ENCODE data around the gene ZNF524. TPM values are rescaled to one million over a fixed set of nuclear protein-coding genes. Genes with fewer than 3 reads are reported as not detected.

The ZNF524 gene
- total RNA-seq, 1 experiment from 2014 or later, result 11.1 TPM

DNA sequence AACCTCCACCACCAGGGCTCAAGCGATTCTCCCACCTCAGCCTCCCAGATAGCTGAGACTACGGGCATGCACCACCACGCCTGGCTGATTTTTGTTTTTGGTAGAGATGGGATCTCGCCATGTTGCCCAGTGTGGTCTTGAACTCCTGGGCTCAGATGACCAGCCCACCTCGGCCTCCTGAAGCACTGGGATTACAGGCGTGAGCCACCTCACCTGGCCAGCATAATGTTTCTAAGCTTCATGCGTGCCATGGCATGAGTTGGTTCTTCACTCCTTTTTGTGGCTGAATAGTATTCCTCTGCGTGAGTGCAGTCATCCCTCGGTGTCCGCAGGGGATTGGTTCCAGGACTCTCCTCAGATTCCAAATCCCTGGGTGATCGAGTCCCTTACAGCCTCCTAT is 15.2 kb upstream of the ZNF524 start:
- Histone ChIP-seq H3K4me1 (peaks cover 20% of the 10 kb centered on the region), H3K9me3 (no peaks in the 10 kb centered on the region), H3K4me3 (ENCODE audit: low read depth, low read length) (no peak overlapping the region), H3K36me3 (ENCODE audit: control insufficient read depth, insufficient read depth, low read length) (no peaks in the 10 kb centered on the region), H3K27me3 (replicated peaks; ENCODE audit: control insufficient read depth, insufficient read depth, low read length) (no peaks in the 10 kb centered on the region)
- POLR2A ChIA-PET, result interaction anchor here (0.6 kb wide), 1 partner anchor 1952 kb away, joined by 3 read pairs; no protein-coding TSS in a partner anchor
- Mint-ChIP-seq H3K36me3 (ENCODE audit: insufficient read depth, unreplicated experiment) (peaks cover 37% of the 10 kb centered on the region), H3K4me3 (ENCODE audit: unreplicated experiment) (peak overlapping the region; percentile 75), H3K9me3 (ENCODE audit: unreplicated experiment) (no peaks in the 10 kb centered on the region), H3K27me3 (ENCODE audit: insufficient read depth, unreplicated experiment) (no peaks in the 10 kb centered on the region), H3K27ac (ENCODE audit: unreplicated experiment) (peak overlapping the region; percentile 40), H3K4me1 (ENCODE audit: low read depth, unreplicated experiment) (peaks cover 28% of the 10 kb centered on the region)
- CTCF ChIA-PET, result interaction anchor here (0.6 to 1.0 kb wide), 2 partner anchors 53 to 55 kb away, joined by 3 read pairs; no protein-coding TSS in a partner anchor
- DNase-seq, result no peak
- BruUV-seq (replicated peaks), result no TSS peak
- intact Hi-C loops (cut with micrococcal nuclease; ENCODE audit: unreplicated experiment), result no loop called here
- TF ChIP-seq, protein P1, sequence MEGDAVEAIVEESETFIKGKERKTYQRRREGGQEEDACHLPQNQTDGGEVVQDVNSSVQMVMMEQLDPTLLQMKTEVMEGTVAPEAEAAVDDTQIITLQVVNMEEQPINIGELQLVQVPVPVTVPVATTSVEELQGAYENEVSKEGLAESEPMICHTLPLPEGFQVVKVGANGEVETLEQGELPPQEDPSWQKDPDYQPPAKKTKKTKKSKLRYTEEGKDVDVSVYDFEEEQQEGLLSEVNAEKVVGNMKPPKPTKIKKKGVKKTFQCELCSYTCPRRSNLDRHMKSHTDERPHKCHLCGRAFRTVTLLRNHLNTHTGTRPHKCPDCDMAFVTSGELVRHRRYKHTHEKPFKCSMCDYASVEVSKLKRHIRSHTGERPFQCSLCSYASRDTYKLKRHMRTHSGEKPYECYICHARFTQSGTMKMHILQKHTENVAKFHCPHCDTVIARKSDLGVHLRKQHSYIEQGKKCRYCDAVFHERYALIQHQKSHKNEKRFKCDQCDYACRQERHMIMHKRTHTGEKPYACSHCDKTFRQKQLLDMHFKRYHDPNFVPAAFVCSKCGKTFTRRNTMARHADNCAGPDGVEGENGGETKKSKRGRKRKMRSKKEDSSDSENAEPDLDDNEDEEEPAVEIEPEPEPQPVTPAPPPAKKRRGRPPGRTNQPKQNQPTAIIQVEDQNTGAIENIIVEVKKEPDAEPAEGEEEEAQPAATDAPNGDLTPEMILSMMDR (IDR thresholded peaks at IDR 0.05; ENCODE audit: insufficient read depth in 1 of 2, low read depth in 1 of 2, low read length in 1 of 2, severe bottlenecking in 1 of 2, unreplicated experiment in 1 of 2), result no peak

- no TSS peak for BruUV-seq (replicated peaks)
- Mint-ChIP-seq H3K4me1 (ENCODE audit: low read depth, unreplicated experiment) (peaks cover 27% of the 10 kb centered on the region), H3K27ac (ENCODE audit: unreplicated experiment) (peak overlapping the region; percentile 40), H3K36me3 (ENCODE audit: insufficient read depth, unreplicated experiment) (peaks cover 28% of the 10 kb centered on the region), H3K4me3 (ENCODE audit: unreplicated experiment) (peak overlapping the region; percentile 75), H3K9me3 (ENCODE audit: unreplicated experiment) (no peaks in the 10 kb centered on the region), H3K27me3 (ENCODE audit: insufficient read depth, unreplicated experiment) (no peaks in the 10 kb centered on the region)
- TF ChIP-seq, protein P1 (IDR thresholded peaks at IDR 0.05; ENCODE audit: insufficient read depth in 1 of 2, low read depth in 1 of 2, low read length in 1 of 2, severe bottlenecking in 1 of 2, unreplicated experiment in 1 of 2), result no peak
- ChIA-PET CTCF (interaction anchor here (0.6 to 1.0 kb wide), 2 partner anchors 52 to 54 kb away, joined by 3 read pairs; no protein-coding TSS in a partner anchor), POLR2A (interaction anchor here (0.6 to 2.9 kb wide), 3 partner anchors 14 to 1953 kb away, joined by 3 to 21 read pairs (median 3); partner anchors contain the start of genes FIZ1 and ZNF524)
- Histone ChIP-seq H3K4me1 (peaks cover 20% of the 10 kb centered on the region), H3K36me3 (ENCODE audit: control insufficient read depth, insufficient read depth, low read length) (no peaks in the 10 kb centered on the region), H3K9me3 (no peaks in the 10 kb centered on the region), H3K27me3 (replicated peaks; ENCODE audit: control insufficient read depth, insufficient read depth, low read length) (no peaks in the 10 kb centered on the region), H3K4me3 (ENCODE audit: low read depth, low read length) (peak overlapping the region; percentile 29)
- peak; percentile 61 to 70 for DNase-seq
- intact Hi-C loops (cut with micrococcal nuclease; ENCODE audit: unreplicated experiment), result no loop called here
These were observed 14.3 kb upstream of the ZNF524 start for GRCh38 chr19:55585658-55586339.

DNA sequence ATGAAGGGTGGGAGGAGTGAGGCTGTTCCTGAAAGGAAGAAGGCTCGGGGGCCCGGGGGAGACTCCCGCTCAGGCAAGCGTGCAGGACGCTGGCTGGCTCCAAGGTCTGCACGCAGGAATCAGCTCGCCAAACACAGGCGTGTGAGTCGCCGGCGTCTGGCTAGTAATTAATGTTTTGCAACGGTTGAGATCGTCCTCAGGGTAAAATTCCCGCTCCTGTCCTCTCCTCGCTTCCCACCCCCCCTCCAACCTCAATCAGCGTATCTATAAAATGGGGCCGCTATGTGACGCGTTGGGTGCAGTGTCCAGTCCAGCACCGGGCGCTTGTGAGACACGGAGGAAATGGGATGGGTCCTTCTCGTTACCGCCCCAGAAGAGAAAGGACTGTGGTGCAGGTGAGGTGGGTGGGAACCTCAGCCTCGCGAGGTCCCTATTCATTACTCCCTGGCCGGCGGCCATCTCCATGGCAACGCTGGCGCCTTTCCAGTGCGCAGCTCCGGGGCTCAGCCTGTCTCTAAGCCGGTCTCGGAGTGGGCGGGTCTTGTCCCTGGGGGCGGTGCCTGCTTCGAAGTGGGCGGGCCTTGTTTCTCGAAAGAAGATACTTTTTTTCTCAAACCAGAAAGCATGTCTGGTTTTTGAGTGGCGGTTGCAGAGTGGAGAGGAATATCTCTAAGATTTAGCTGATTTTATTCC is 13.0 kb upstream of the ZNF524 start:
- ChIA-PET CTCF (interaction anchor here (1.0 to 1.4 kb wide), 4 partner anchors 12 to 75 kb away, joined by 3 to 5 read pairs (median 4); partner anchors contain the start of gene FIZ1), POLR2A (interaction anchor here (0.8 to 2.9 kb wide), 3 partner anchors 12 to 125 kb away, joined by 4 to 21 read pairs (median 4); partner anchors contain the start of genes FIZ1, ISOC2, ZNF524 and ZNF865)
- intact Hi-C loops (cut with micrococcal nuclease; ENCODE audit: unreplicated experiment), result loop anchor here (1.0 kb wide), 1 partner anchor 12 kb away; the partner anchor contains the start of gene FIZ1

More for the DNA sequence above, 13.0 kb upstream of the ZNF524 start:
- H3K4me1 Mint-ChIP-seq (ENCODE audit: low read depth, unreplicated experiment), result peaks cover 16% of the 10 kb centered on the region
- Histone ChIP-seq H3K9me3 (no peaks in the 10 kb centered on the region), H3K36me3 (ENCODE audit: control insufficient read depth, insufficient read depth, low read length) (no peaks in the 10 kb centered on the region), H3K27me3 (replicated peaks; ENCODE audit: control insufficient read depth, insufficient read depth, low read length) (no peaks in the 10 kb centered on the region), H3K4me1 (peaks cover 11% of the 10 kb centered on the region), H3K4me3 (ENCODE audit: low read depth, low read length) (peak overlapping the region; percentile 42)
- peak overlapping the region; percentile 75 for H3K4me3 Mint-ChIP-seq (ENCODE audit: unreplicated experiment)
- H3K27ac Mint-ChIP-seq (ENCODE audit: unreplicated experiment), result peak overlapping the region; percentile 81
- TF ChIP-seq, protein P1 (IDR thresholded peaks at IDR 0.05; ENCODE audit: insufficient read depth in 1 of 2, low read depth in 1 of 2, low read length in 1 of 2, severe bottlenecking in 1 of 2, unreplicated experiment in 1 of 2), result no peak
- H3K9me3 Mint-ChIP-seq (ENCODE audit: unreplicated experiment), result no peaks in the 10 kb centered on the region
- DNase-seq, result peak; percentile 98
- no peaks in the 10 kb centered on the region for H3K27me3 Mint-ChIP-seq (ENCODE audit: insufficient read depth, unreplicated experiment)
- H3K36me3 Mint-ChIP-seq (ENCODE audit: insufficient read depth, unreplicated experiment), result peaks cover 24% of the 10 kb centered on the region
- TSS peak; percentile 84 for BruUV-seq (replicated peaks)

All from Caco-2 (cell line).